Urothelium cell line (cell line): ENCODE measurements around the gene ETV1.

Experiments
- DNase-seq: peaks from one replicate; pipeline ENCODE4 v3.0.0; 2011; ENCODE audit warnings: low spot score, mixed read lengths
- FAIRE-seq: peaks from 2 replicates; lab custom pipeline; 2011; peaks lifted over from hg19 to GRCh38; lab: Jason Lieb, UNC

The ETV1 gene

GRCh38 chr7:13886356-13886755 lies 103.1 kb downstream of the ETV1 start:
- FAIRE-seq, result no peak
- no peak for DNase-seq

- DNase-seq (no peak), FAIRE-seq (no peak)
Observed at GRCh38 chr7:13882051-13882450, 107.4 kb downstream of the ETV1 start.

- DNase-seq, result peak; percentile 51
- no peak for FAIRE-seq
Observed at GRCh38 chr7:13880789-13881188, 108.7 kb downstream of the ETV1 start.

GRCh38 chr7:13879994-13880686 lies 109.3 kb downstream of the ETV1 start:
- DNase-seq (peak; percentile 65), FAIRE-seq (no peak)

- FAIRE-seq (no peak), DNase-seq (no peak)
Observed at GRCh38 chr7:13879143-13879542, 110.3 kb downstream of the ETV1 start.

- FAIRE-seq (no peak), DNase-seq (no peak)
Observed at GRCh38 chr7:13878154-13878553, 111.3 kb downstream of the ETV1 start.

GRCh38 chr7:13875496-13876074 lies 113.9 kb downstream of the ETV1 start:
- FAIRE-seq, result no peak
- DNase-seq, result no peak

- no peak for FAIRE-seq
- no peak for DNase-seq
Observed at GRCh38 chr7:13874783-13875182, 114.7 kb downstream of the ETV1 start.

GRCh38 chr7:13872709-13873108 lies 116.8 kb downstream of the ETV1 start:
- FAIRE-seq (no peak), DNase-seq (no peak)

- DNase-seq (no peak), FAIRE-seq (no peak)
Observed at GRCh38 chr7:13871008-13871407, 118.5 kb downstream of the ETV1 start.

GRCh38 chr7:13860734-13861133 lies 128.7 kb downstream of the ETV1 start:
- FAIRE-seq (no peak), DNase-seq (no peak)

GRCh38 chr7:13856012-13856411 lies 133.5 kb downstream of the ETV1 start:
- FAIRE-seq (no peak), DNase-seq (no peak)

GRCh38 chr7:13852281-13852968 lies 137.0 kb downstream of the ETV1 start:
- FAIRE-seq, result no peak
- no peak for DNase-seq

GRCh38 chr7:13851736-13852135 lies 137.7 kb downstream of the ETV1 start:
- FAIRE-seq (no peak), DNase-seq (peak; percentile 12)

GRCh38 chr7:13850185-13850752 lies 139.2 kb downstream of the ETV1 start:
- no peak for FAIRE-seq
- DNase-seq, result peak; percentile 82

GRCh38 chr7:13849163-13849892 lies 140.1 kb downstream of the ETV1 start:
- no peak for DNase-seq
- no peak for FAIRE-seq

- no peak for DNase-seq
- FAIRE-seq, result no peak
Observed at GRCh38 chr7:13848681-13849131, 140.8 kb downstream of the ETV1 start.

- FAIRE-seq, result no peak
- DNase-seq, result no peak
Observed at GRCh38 chr7:13846386-13846785, 143.1 kb downstream of the ETV1 start.

- DNase-seq (no peak), FAIRE-seq (no peak)
Observed at GRCh38 chr7:13845601-13846000, 143.9 kb downstream of the ETV1 start.

- FAIRE-seq (no peak), DNase-seq (no peak)
Observed at GRCh38 chr7:13844954-13845353, 144.5 kb downstream of the ETV1 start.

- DNase-seq (no peak), FAIRE-seq (no peak)
Observed at GRCh38 chr7:13841284-13841683, 148.2 kb downstream of the ETV1 start.
